Measurements from ENCODE around the gene EML4.
"Not testable (repeated sequence)": the region's sequence is repeated elsewhere in the genome, so short reads cannot be mapped to it uniquely, and the experiment has no call there.

The EML4 gene

GRCh38 chr2:42338567-42339190 is 169.5 kb downstream of the EML4 start:
- DNase-seq, result no peak

- no peak for DNase-seq
These were observed 170.2 kb downstream of the EML4 start for GRCh38 chr2:42339191-42339912.

GRCh38 chr2:42340045-42340937 is 171.1 kb downstream of the EML4 start:
- no peak for DNase-seq

GRCh38 chr2:42340938-42341636 is 171.9 kb downstream of the EML4 start:
- DNase-seq, result no peak

- peak; percentile 67 for DNase-seq
These were observed 173.1 kb downstream of the EML4 start for GRCh38 chr2:42342061-42342794.

- DNase-seq, result no peak
These were observed 173.7 kb downstream of the EML4 start for GRCh38 chr2:42342795-42343241.

GRCh38 chr2:42345986-42346385 is 176.8 kb downstream of the EML4 start:
- no peak for DNase-seq

- DNase-seq, result not testable (repeated sequence)
These were observed 177.7 kb downstream of the EML4 start for GRCh38 chr2:42346856-42347255.

- not testable (repeated sequence) for DNase-seq
These were observed 178.4 kb downstream of the EML4 start for GRCh38 chr2:42347518-42347917.

- no peak for DNase-seq
These were observed 179.1 kb downstream of the EML4 start for GRCh38 chr2:42348113-42348805.

- DNase-seq, result no peak
These were observed 181.4 kb downstream of the EML4 start for GRCh38 chr2:42350434-42351063.

GRCh38 chr2:42351864-42352263 is 182.7 kb downstream of the EML4 start:
- no peak for DNase-seq

GRCh38 chr2:42353792-42354429 is 184.8 kb downstream of the EML4 start:
- DNase-seq, result no peak

- DNase-seq, result no peak
These were observed 190.3 kb downstream of the EML4 start for GRCh38 chr2:42359304-42359964.

- DNase-seq, result no peak
These were observed 190.9 kb downstream of the EML4 start for GRCh38 chr2:42359965-42360483.

GRCh38 chr2:42360493-42360889 is 191.3 kb downstream of the EML4 start:
- peak; percentile 37 for DNase-seq

GRCh38 chr2:42360890-42361727 is 192.0 kb downstream of the EML4 start, which contains the start of gene COX7A2L:
TSS of gene COX7A2L (minus strand) at chr2:42361217. CDS start at chr2:42361161, 56 bp downstream.
- DNase-seq, result peak; percentile 99

GRCh38 chr2:42361728-42362283 is 192.7 kb downstream of the EML4 start:
- DNase-seq, result no peak

Measured in eye (tissue), 1 donor.